Neutrophil (primary cell): Measurements from ENCODE around the gene TNP2.

Experiments used
- H3K27ac ChIP-seq: fragments of 200-600 bp; sonication (generic); 2 replicates; pipeline ENCODE4 v1.5.1; 2016; ENCODE audit warnings: mild to moderate bottlenecking, moderate library complexity
- H3K27me3 ChIP-seq: fragments of 200-600 bp; sonication (generic); 2 replicates; pipeline ENCODE4 v1.6.0; 2016; ENCODE audit warnings: mild to moderate bottlenecking
- H3K36me3 ChIP-seq: fragments of 200-600 bp; sonication (generic); 2 replicates; pipeline ENCODE4 v1.5.1; 2017
- H3K4me1 ChIP-seq, 2 experiments: fragments of 200-600 bp in 1 of 2; sonication (generic) in 1 of 2; 1 replicate in 1 of 2; 2 replicates in 1 of 2; pipeline versions ENCODE4 v1.5.1 to v1.6.1; 2013 to 2016; ENCODE audit warnings: low read depth in 1 of 2, low read length in 1 of 2, mild to moderate bottlenecking in 1 of 2, moderate library complexity in 1 of 2; ENCODE audit not compliant: control insufficient read depth in 1 of 2, insufficient read depth in 1 of 2
- H3K4me3 ChIP-seq, 2 experiments: fragments of 200-600 bp in 1 of 2; sonication (generic) in 1 of 2; 1 replicate in 1 of 2; 2 replicates in 1 of 2; pipeline ENCODE4 v1.5.1; 2013 to 2016; ENCODE audit warnings: low read depth in 1 of 2, low read length in 1 of 2, mild to moderate bottlenecking in 1 of 2, moderate library complexity in 1 of 2
- H3K9me3 ChIP-seq: fragments of 200-600 bp; sonication (generic); 2 replicates; pipeline ENCODE4 v1.5.1; 2016
- TF ChIP-seq, protein P1 (sequence below): fragments of 200-600 bp; sonication (generic); IDR thresholded peaks from 2 replicates; pipeline ENCODE4 v1.5.1; 2016; ENCODE audit warnings: antibody characterized with exemption

The TNP2 gene

DNA sequence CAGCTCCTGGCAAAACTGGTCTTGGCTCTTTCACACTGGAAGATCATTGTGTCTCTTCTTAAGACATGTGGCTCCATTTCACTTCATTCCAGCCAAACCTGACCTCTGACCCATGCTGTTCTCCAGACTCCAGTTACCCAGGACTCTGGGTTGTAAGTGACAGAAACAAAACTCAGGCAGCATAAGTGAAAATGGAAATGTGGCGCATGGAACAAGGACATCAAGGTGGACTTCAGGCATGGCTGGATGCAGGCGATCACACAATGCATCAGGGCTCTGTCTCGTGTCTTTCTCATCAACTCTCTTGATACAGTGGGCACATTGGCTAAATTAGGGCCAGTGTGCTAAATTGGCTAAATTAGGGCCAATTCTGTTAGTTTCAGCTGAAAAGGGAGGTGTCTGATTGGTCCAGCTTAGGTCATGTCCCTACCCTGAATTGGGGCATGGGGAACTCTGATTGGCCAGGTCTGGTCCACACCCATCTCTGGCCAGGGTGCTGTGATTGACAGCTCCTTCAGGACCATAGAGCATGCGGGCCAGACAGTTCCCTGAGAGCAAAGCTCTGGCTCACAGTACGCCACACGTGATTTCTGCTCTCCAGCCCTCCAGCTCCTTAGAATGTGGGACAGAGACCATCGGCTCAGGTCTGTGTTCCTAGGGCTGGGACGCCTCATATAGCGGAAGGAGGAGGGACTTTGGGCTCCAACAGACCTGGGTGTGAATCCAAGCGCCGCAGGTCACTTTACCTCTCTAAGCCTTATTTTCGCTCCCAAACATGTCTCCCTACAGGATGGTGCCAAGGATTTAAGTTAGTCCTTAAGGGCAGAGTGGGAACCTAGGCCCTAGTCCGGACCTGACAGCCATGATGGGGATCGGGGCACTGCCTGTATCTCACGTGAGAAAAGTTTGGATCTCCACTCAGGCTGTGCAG is 30.6 kb downstream of the TNP2 start:
- Histone ChIP-seq H3K27ac (no peak overlapping the region), H3K36me3 (no peaks in the 10 kb centered on the region), H3K9me3 (no peaks in the 10 kb centered on the region), H3K27me3 (peaks cover 8% of the 10 kb centered on the region), H3K4me3 (no peak overlapping the region), H3K4me1 (peaks cover 11 to 12% of the 10 kb centered on the region in 2 experiments)
- TF ChIP-seq, protein P1, sequence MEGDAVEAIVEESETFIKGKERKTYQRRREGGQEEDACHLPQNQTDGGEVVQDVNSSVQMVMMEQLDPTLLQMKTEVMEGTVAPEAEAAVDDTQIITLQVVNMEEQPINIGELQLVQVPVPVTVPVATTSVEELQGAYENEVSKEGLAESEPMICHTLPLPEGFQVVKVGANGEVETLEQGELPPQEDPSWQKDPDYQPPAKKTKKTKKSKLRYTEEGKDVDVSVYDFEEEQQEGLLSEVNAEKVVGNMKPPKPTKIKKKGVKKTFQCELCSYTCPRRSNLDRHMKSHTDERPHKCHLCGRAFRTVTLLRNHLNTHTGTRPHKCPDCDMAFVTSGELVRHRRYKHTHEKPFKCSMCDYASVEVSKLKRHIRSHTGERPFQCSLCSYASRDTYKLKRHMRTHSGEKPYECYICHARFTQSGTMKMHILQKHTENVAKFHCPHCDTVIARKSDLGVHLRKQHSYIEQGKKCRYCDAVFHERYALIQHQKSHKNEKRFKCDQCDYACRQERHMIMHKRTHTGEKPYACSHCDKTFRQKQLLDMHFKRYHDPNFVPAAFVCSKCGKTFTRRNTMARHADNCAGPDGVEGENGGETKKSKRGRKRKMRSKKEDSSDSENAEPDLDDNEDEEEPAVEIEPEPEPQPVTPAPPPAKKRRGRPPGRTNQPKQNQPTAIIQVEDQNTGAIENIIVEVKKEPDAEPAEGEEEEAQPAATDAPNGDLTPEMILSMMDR: no peak

DNA sequence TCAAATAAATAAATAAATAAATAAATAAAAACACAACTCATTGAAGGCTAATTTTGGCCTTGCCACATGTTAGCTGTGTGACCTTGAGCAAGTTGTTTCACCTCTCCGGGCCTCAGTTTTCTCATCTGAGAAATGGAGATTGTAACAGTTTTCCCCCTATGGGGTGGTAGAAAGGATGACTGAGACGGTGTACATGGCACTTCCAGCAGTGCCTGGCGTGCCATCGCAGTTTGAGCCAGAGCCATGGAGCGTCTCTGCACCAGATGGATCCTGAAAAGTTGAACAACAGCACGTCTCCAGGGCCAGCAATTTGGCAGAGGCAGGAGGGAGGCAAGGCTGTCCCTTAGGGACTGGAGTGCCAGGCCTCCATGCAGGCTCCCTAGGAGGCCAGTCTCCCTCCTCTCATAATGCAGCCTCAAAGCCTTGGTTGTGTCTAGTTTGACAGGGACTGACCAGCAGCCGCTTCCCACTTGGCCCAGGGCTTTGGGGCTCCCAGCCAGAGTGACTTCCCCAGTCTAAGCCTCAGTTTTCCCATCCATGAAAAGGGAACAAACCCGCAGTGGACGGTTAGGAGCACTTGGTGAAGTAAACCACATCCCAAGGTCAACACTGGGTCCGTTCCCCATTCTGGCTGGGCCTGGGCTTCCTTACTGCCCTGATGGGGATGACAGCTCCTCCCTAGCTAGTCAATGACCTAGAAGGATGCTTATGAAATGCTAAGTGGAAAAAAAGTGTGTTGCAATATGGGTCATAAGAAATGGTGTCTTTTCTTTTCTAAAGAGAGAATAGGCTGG is 32.5 kb downstream of the TNP2 start:
- Histone ChIP-seq H3K27ac (no peak overlapping the region), H3K4me3 (no peak overlapping the region), H3K9me3 (no peaks in the 10 kb centered on the region), H3K36me3 (no peaks in the 10 kb centered on the region), H3K27me3 (peaks cover 10% of the 10 kb centered on the region), H3K4me1 (peaks cover 18 to 22% of the 10 kb centered on the region in 2 experiments)
- TF ChIP-seq, protein P1: no peak

DNA sequence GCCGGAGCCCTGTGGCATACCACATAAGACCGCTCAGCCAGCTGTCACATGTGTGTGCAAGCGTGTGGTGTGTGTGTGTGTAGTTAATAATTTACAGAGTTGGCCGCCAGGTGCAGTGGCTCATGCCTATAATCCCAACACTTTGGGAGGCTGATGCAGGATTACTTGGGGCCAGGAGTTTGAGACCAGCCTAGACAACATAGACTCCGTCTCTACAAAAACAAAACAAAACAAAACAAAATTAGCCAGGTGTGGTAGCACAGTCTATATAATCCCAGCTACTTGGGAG is 33.5 kb downstream of the TNP2 start:
- H3K27me3 ChIP-seq: peaks cover 10% of the 10 kb centered on the region
- no peaks in the 10 kb centered on the region for H3K9me3 ChIP-seq
- H3K27ac ChIP-seq: no peak overlapping the region
- peaks cover 18 to 22% of the 10 kb centered on the region in 2 experiments for H3K4me1 ChIP-seq
- no peak overlapping the region for H3K4me3 ChIP-seq
- no peaks in the 10 kb centered on the region for H3K36me3 ChIP-seq
- TF ChIP-seq, protein P1: no peak

DNA sequence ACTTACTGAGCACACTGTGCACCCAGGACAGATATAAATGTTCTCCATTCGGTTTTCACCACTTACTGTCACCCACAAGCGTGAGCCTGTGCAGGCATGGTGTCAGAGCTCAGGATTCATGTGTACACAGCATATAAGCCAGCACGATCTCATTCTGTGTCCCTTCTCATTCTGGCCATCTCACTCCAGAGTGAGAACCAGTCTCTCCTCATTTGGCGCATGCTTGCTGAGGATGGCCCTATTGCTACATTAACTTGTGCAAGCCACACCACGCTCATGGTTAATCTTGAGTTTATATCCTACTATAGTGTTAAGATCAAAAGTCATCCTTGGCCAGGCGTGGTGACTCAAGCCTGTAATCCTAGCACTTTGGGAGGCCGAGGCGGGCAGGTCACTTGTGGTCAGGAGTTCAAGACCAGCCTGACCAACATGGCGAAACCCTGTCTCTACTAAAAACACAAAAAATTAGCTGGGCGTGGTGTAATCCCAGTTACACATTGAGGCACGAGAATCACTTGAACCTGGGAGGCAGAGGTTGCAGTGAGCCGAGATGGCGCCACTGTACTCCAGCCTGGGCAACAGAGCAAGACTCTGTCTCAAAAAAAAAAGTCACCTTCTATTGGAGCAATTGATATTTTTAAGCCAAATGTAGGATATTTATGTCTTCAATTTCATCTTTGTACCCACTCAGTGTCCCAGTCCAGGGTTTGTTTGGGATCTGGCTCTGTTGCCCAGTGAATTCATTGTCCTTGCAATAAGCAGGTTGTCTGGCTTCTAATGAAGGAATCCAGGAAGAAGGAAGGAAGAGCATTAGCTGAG is 34.0 kb downstream of the TNP2 start:
- Histone ChIP-seq H3K9me3 (no peaks in the 10 kb centered on the region), H3K4me1 (peaks cover 18 to 22% of the 10 kb centered on the region in 2 experiments), H3K27ac (no peak overlapping the region), H3K4me3 (no peak overlapping the region), H3K36me3 (no peaks in the 10 kb centered on the region), H3K27me3 (peaks cover 10% of the 10 kb centered on the region)
- TF ChIP-seq, protein P1: no peak

DNA sequence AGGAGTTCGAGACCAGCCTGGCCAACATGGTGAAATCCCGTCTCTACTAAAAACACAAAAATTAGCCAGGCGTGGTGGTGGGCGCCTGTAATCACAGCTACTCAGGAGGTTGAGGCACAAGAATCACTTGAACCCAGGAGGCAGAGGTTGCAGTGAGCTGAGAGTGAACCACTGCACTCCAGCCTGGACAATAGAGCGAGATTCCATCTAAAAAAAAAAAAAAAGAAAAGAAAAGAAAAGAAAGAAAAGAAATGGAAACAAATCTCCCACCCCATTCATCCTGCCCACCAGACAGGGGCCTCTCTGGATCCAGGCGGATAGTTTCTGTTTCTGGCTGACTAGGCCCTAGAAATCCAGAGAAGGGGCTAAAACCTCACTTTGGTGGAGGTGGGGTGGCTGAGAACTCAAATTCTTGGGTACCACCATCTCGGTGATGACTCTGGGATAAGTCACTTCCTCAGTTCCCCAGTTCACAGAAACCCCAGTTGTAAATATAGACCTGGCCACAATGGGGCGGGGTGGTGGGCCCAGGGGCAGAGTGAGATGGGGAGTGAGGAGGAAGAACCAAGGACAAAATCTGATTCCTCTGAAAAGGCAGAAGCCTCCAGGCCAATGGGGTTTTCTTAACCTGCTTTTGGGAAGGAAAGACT is 35.3 kb downstream of the TNP2 start:
- Histone ChIP-seq H3K4me1 (peaks cover 18 to 22% of the 10 kb centered on the region in 2 experiments), H3K4me3 (no peak overlapping the region), H3K9me3 (no peaks in the 10 kb centered on the region), H3K27ac (no peak overlapping the region), H3K36me3 (no peaks in the 10 kb centered on the region), H3K27me3 (peaks cover 10% of the 10 kb centered on the region)
- TF ChIP-seq, protein P1: no peak
